HEK293 (cell line): ENCODE measurements around the gene TCHP.
A peak's percentile ranks its signal among the peaks of the same experiment; 100 is the strongest.

ENCODE experiments used
- BCL11A ChIP-seq: fragments of 450-650 bp; formaldehyde crosslinking; IDR thresholded peaks from 2 replicates; pipeline ENCODE4 v1.5.1; 2016; ENCODE audit warnings: low read depth, missing biosample characterization, missing genetic modification characterization
- GLI2 ChIP-seq: fragments of 450-650 bp; formaldehyde crosslinking; IDR thresholded peaks from 2 replicates; pipeline ENCODE4; 2017; ENCODE audit warnings: missing biosample characterization, missing genetic modification characterization, low read depth, borderline replicate concordance
- GLIS1 ChIP-seq: fragments of 450-650 bp; formaldehyde crosslinking; IDR thresholded peaks from 2 replicates; pipeline ENCODE4 v1.5.1; 2016; ENCODE audit warnings: missing biosample characterization, missing genetic modification characterization
- HOXA7 ChIP-seq: sonication (generic); formaldehyde crosslinking; IDR thresholded peaks from 2 replicates; pipeline ENCODE4 v1.8.1; 2022; ENCODE audit warnings: missing genetic modification reagents, borderline replicate concordance
- PRDM6 ChIP-seq: fragments of 450-650 bp; formaldehyde crosslinking; IDR thresholded peaks from 2 replicates; pipeline ENCODE4 v1.5.1; 2017; ENCODE audit warnings: missing biosample characterization, missing genetic modification characterization
- SETDB1 ChIP-seq: IDR thresholded peaks from one replicate; pipeline ENCODE4 v1.6.1; 2017; ENCODE audit warnings: mild to moderate bottlenecking, low read length, moderate library complexity, mixed read lengths; ENCODE audit not compliant: insufficient read length
- SP7 ChIP-seq: fragments of 450-650 bp; formaldehyde crosslinking; IDR thresholded peaks from 2 replicates; pipeline ENCODE4 v1.5.1; 2016; ENCODE audit warnings: missing biosample characterization, missing genetic modification characterization
- WT1 ChIP-seq: fragments of 450-650 bp; formaldehyde crosslinking; IDR thresholded peaks from 2 replicates; pipeline ENCODE4 v1.5.1; 2016; ENCODE audit warnings: missing biosample characterization, missing genetic modification characterization
- ZBTB7A ChIP-seq: fragments of 450-650 bp; formaldehyde crosslinking; IDR thresholded peaks from 2 replicates; pipeline ENCODE4 v1.5.1; 2016; ENCODE audit warnings: low read depth, missing biosample characterization, missing genetic modification characterization
- ZNF112 ChIP-seq: fragments of 450-650 bp; formaldehyde crosslinking; IDR thresholded peaks from 2 replicates; pipeline ENCODE4 v1.5.0; 2017; ENCODE audit warnings: missing biosample characterization, missing genetic modification characterization
- ZNF169 ChIP-seq: fragments of 450-650 bp; formaldehyde crosslinking; IDR thresholded peaks from 2 replicates; pipeline ENCODE4 v1.5.1; 2016; ENCODE audit warnings: missing biosample characterization, missing genetic modification characterization
- ZNF174 ChIP-seq: fragments of 450-650 bp; formaldehyde crosslinking; IDR thresholded peaks from 2 replicates; pipeline ENCODE4 v1.5.0; 2017; ENCODE audit warnings: missing biosample characterization, mild to moderate bottlenecking, missing genetic modification characterization
- ZNF214 ChIP-seq: fragments of 450-650 bp; formaldehyde crosslinking; IDR thresholded peaks from 2 replicates; pipeline ENCODE4 v1.5.1; 2017; ENCODE audit warnings: missing biosample characterization, mild to moderate bottlenecking, missing genetic modification characterization, borderline replicate concordance
- ZNF248 ChIP-seq: fragments of 450-650 bp; formaldehyde crosslinking; IDR thresholded peaks from 2 replicates; pipeline ENCODE4 v1.5.1; 2017; ENCODE audit warnings: missing biosample characterization, missing genetic modification characterization
- ZNF423 ChIP-seq: fragments of 450-650 bp; formaldehyde crosslinking; IDR thresholded peaks from 2 replicates; pipeline ENCODE4 v1.5.1; 2016; ENCODE audit warnings: missing biosample characterization, missing genetic modification characterization
- ZNF426 ChIP-seq: fragments of 450-650 bp; formaldehyde crosslinking; IDR thresholded peaks from 2 replicates; pipeline ENCODE4 v1.5.1; 2017; ENCODE audit warnings: missing biosample characterization, missing genetic modification characterization, mild to moderate bottlenecking, inconsistent platforms, moderate library complexity
- ZNF513 ChIP-seq: fragments of 450-650 bp; IDR thresholded peaks from 2 replicates; pipeline ENCODE4 v1.5.1; 2018; ENCODE audit warnings: missing biosample characterization, missing genetic modification characterization
- ZNF521 ChIP-seq: fragments of 450-650 bp; formaldehyde crosslinking; IDR thresholded peaks from 2 replicates; pipeline ENCODE4 v1.5.1; 2017; ENCODE audit warnings: missing biosample characterization, mild to moderate bottlenecking, missing genetic modification characterization
- ZNF548 ChIP-seq: fragments of 450-650 bp; formaldehyde crosslinking; IDR thresholded peaks from 2 replicates; pipeline ENCODE4 v1.5.1; 2016; ENCODE audit warnings: missing biosample characterization, missing genetic modification characterization
- ZNF585B ChIP-seq: fragments of 450-650 bp; formaldehyde crosslinking; IDR thresholded peaks from 2 replicates; pipeline ENCODE4 v1.5.1; 2016; ENCODE audit warnings: missing biosample characterization, missing genetic modification characterization
- ZNF596 ChIP-seq: fragments of 450-650 bp; IDR thresholded peaks from 2 replicates; pipeline ENCODE4 v1.5.0; 2018; ENCODE audit warnings: missing biosample characterization, mild to moderate bottlenecking, missing genetic modification characterization, moderate library complexity
- ZNF600 ChIP-seq: fragments of 450-650 bp; formaldehyde crosslinking; IDR thresholded peaks from 2 replicates; pipeline ENCODE4 v1.5.1; 2016; ENCODE audit warnings: missing biosample characterization, missing genetic modification characterization
- ZNF658 ChIP-seq: fragments of 450-650 bp; formaldehyde crosslinking; IDR thresholded peaks from 2 replicates; pipeline ENCODE4; 2016; ENCODE audit warnings: missing biosample characterization, missing genetic modification characterization
- ZNF707 ChIP-seq: fragments of 450-650 bp; formaldehyde crosslinking; IDR thresholded peaks from 2 replicates; pipeline ENCODE4 v1.5.1; 2016; ENCODE audit warnings: missing biosample characterization, missing genetic modification characterization
- ZNF747 ChIP-seq: fragments of 450-650 bp; formaldehyde crosslinking; IDR thresholded peaks from 2 replicates; pipeline ENCODE4 v1.5.1; 2016; ENCODE audit warnings: missing biosample characterization, missing genetic modification characterization
- ZNF768 ChIP-seq: fragments of 450-650 bp; formaldehyde crosslinking; IDR thresholded peaks from 2 replicates; pipeline ENCODE4 v1.5.1; 2018; ENCODE audit warnings: missing biosample characterization, mild to moderate bottlenecking, missing genetic modification characterization
- ZNF785 ChIP-seq: fragments of 450-650 bp; formaldehyde crosslinking; IDR thresholded peaks from 2 replicates; pipeline ENCODE4 v1.5.1; 2016; ENCODE audit warnings: missing biosample characterization, missing genetic modification characterization
- ZNF830 ChIP-seq: fragments of 450-650 bp; IDR thresholded peaks from 2 replicates; pipeline ENCODE4 v1.5.0; 2018; ENCODE audit warnings: missing biosample characterization, missing genetic modification characterization, low read depth, mild to moderate bottlenecking, moderate library complexity
- ZSCAN16 ChIP-seq: fragments of 450-650 bp; formaldehyde crosslinking; IDR thresholded peaks from 2 replicates; pipeline ENCODE4 v1.5.1; 2016; ENCODE audit warnings: missing biosample characterization, missing genetic modification characterization
- TF ChIP-seq, protein P1 (sequence below): fragments of 450-650 bp; formaldehyde crosslinking; IDR thresholded peaks from 2 replicates; pipeline ENCODE4 v1.5.1; 2017; ENCODE audit warnings: missing biosample characterization, mild to moderate bottlenecking, missing genetic modification characterization, moderate library complexity
- TF ChIP-seq, protein P2 (sequence below): fragments of 450-650 bp; formaldehyde crosslinking; IDR thresholded peaks from 2 replicates; pipeline ENCODE4 v1.5.1; 2017; ENCODE audit warnings: missing biosample characterization, missing genetic modification characterization
- TF ChIP-seq, protein P3 (sequence below): fragments of 450-650 bp; formaldehyde crosslinking; IDR thresholded peaks from 2 replicates; pipeline ENCODE4 v1.5.1; 2017; ENCODE audit warnings: missing biosample characterization, missing genetic modification characterization
- TF ChIP-seq, protein P4 (sequence below): fragments of 450-650 bp; formaldehyde crosslinking; IDR thresholded peaks from 2 replicates; pipeline ENCODE4 v1.5.1; 2016; ENCODE audit warnings: missing biosample characterization, missing genetic modification characterization

Gene TCHP

GRCh38 chr12:109939504-109939903 lies 39.4 kb downstream of the TCHP start (continued):
- TF ChIP-seq, protein P1, sequence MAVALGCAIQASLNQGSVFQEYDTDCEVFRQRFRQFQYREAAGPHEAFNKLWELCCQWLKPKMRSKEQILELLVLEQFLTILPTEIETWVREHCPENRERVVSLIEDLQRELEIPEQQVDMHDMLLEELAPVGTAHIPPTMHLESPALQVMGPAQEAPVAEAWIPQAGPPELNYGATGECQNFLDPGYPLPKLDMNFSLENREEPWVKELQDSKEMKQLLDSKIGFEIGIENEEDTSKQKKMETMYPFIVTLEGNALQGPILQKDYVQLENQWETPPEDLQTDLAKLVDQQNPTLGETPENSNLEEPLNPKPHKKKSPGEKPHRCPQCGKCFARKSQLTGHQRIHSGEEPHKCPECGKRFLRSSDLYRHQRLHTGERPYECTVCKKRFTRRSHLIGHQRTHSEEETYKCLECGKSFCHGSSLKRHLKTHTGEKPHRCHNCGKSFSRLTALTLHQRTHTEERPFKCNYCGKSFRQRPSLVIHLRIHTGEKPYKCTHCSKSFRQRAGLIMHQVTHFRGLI (tag by site-specific recombination) = no peak
- TF ChIP-seq GLI2 (no peak; the same call in 1 of the 2 replicates), ZNF174 (tag by site-specific recombination) (no peak), ZNF214 (tag by site-specific recombination) (no peak), ZNF521 (tag by site-specific recombination) (no peak), ZNF768 (tag by site-specific recombination) (no peak), ZNF747 (tag by site-specific recombination) (no peak), BCL11A (tag by site-specific recombination) (no peak), ZNF548 (tag by site-specific recombination) (no peak), ZNF426 (tag by site-specific recombination) (peak; percentile 98), ZNF423 (tag by site-specific recombination) (no peak), SETDB1 (no peak), ZSCAN16 (tag by site-specific recombination) (no peak), GLIS1 (tag by site-specific recombination) (no peak), ZNF785 (tag by site-specific recombination) (no peak), SP7 (tag by site-specific recombination) (no peak), ZNF248 (tag by site-specific recombination) (no peak), WT1 (0 out of 2 replicates have a peak, but pooled peaks have one; percentile 14), ZNF830 (tag by site-specific recombination) (no peak), HOXA7 (no peak), ZNF513 (tag by site-specific recombination) (no peak), ZNF600 (tag by site-specific recombination) (no peak), ZNF658 (tag by site-specific recombination) (no peak), ZNF707 (tag by site-specific recombination) (no peak), ZNF169 (no peak), PRDM6 (tag by site-specific recombination) (no peak), ZNF112 (no peak), ZNF585B (tag by site-specific recombination) (0 out of 2 replicates have a peak, but pooled peaks have one; percentile 6), ZNF596 (tag by site-specific recombination) (no peak), ZBTB7A (tag by site-specific recombination) (no peak)
- TF ChIP-seq, protein P2, sequence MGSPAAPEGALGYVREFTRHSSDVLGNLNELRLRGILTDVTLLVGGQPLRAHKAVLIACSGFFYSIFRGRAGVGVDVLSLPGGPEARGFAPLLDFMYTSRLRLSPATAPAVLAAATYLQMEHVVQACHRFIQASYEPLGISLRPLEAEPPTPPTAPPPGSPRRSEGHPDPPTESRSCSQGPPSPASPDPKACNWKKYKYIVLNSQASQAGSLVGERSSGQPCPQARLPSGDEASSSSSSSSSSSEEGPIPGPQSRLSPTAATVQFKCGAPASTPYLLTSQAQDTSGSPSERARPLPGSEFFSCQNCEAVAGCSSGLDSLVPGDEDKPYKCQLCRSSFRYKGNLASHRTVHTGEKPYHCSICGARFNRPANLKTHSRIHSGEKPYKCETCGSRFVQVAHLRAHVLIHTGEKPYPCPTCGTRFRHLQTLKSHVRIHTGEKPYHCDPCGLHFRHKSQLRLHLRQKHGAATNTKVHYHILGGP (tag by site-specific recombination) = no peak
- TF ChIP-seq, protein P3, sequence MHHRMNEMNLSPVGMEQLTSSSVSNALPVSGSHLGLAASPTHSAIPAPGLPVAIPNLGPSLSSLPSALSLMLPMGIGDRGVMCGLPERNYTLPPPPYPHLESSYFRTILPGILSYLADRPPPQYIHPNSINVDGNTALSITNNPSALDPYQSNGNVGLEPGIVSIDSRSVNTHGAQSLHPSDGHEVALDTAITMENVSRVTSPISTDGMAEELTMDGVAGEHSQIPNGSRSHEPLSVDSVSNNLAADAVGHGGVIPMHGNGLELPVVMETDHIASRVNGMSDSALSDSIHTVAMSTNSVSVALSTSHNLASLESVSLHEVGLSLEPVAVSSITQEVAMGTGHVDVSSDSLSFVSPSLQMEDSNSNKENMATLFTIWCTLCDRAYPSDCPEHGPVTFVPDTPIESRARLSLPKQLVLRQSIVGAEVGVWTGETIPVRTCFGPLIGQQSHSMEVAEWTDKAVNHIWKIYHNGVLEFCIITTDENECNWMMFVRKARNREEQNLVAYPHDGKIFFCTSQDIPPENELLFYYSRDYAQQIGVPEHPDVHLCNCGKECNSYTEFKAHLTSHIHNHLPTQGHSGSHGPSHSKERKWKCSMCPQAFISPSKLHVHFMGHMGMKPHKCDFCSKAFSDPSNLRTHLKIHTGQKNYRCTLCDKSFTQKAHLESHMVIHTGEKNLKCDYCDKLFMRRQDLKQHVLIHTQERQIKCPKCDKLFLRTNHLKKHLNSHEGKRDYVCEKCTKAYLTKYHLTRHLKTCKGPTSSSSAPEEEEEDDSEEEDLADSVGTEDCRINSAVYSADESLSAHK (tag by site-specific recombination) = peak; percentile 13; the same call in 1 of the 2 replicates
- TF ChIP-seq, protein P4, sequence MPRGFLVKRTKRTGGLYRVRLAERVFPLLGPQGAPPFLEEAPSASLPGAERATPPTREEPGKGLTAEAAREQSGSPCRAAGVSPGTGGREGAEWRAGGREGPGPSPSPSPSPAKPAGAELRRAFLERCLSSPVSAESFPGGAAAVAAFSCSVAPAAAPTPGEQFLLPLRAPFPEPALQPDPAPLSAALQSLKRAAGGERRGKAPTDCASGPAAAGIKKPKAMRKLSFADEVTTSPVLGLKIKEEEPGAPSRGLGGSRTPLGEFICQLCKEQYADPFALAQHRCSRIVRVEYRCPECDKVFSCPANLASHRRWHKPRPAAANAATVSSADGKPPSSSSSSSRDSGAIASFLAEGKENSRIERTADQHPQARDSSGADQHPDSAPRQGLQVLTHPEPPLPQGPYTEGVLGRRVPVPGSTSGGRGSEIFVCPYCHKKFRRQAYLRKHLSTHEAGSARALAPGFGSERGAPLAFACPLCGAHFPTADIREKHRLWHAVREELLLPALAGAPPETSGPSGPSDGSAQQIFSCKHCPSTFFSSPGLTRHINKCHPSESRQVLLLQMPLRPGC (tag by site-specific recombination) = no peak
